Ishikawa (cell line): Measurements from ENCODE around the gene CISH.

ENCODE experiments used
- EP300 ChIP-seq: IDR thresholded peaks from 2 replicates; pipeline ENCODE4 v1.6.1; 2012; ENCODE audit warnings: borderline replicate concordance
- RAD21 ChIP-seq: IDR thresholded peaks from 2 replicates; pipeline ENCODE4 v1.6.1; 2012; ENCODE audit warnings: low read depth
- TAF1 ChIP-seq: IDR thresholded peaks from 2 replicates; pipeline ENCODE4 v1.6.1; 2012; ENCODE audit warnings: low read depth, mild to moderate bottlenecking
- TF ChIP-seq, protein P1 (sequence below): IDR thresholded peaks from 2 replicates; pipeline ENCODE4 v1.6.1; 2012; ENCODE audit warnings: low read depth, mild to moderate bottlenecking

DNA sequence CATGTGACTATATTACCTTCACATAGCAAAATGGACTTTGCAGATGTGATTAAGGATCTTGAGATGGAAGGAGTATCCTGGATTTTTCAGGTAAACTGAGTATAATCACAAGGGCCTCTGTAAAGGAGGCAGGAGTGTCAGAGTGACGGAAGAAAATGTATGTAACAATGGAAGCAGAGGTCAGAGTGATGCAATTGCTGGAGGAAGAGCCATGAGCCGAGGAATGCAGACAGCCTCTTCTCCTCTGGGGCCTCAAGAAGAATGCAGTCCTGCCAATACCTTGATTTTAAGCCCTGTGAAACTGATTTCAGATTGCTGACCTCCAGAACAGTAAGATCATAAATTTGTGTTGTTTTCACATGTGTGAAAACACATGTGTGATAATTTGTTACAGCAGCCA lies 27.2 kb downstream of the CISH start:
- TF ChIP-seq, protein P1, sequence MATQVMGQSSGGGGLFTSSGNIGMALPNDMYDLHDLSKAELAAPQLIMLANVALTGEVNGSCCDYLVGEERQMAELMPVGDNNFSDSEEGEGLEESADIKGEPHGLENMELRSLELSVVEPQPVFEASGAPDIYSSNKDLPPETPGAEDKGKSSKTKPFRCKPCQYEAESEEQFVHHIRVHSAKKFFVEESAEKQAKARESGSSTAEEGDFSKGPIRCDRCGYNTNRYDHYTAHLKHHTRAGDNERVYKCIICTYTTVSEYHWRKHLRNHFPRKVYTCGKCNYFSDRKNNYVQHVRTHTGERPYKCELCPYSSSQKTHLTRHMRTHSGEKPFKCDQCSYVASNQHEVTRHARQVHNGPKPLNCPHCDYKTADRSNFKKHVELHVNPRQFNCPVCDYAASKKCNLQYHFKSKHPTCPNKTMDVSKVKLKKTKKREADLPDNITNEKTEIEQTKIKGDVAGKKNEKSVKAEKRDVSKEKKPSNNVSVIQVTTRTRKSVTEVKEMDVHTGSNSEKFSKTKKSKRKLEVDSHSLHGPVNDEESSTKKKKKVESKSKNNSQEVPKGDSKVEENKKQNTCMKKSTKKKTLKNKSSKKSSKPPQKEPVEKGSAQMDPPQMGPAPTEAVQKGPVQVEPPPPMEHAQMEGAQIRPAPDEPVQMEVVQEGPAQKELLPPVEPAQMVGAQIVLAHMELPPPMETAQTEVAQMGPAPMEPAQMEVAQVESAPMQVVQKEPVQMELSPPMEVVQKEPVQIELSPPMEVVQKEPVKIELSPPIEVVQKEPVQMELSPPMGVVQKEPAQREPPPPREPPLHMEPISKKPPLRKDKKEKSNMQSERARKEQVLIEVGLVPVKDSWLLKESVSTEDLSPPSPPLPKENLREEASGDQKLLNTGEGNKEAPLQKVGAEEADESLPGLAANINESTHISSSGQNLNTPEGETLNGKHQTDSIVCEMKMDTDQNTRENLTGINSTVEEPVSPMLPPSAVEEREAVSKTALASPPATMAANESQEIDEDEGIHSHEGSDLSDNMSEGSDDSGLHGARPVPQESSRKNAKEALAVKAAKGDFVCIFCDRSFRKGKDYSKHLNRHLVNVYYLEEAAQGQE = no peak
- TF ChIP-seq RAD21 (no peak), TAF1 (no peak), EP300 (no peak)
